Stimulated activated CD8-positive, alpha-beta memory T cell treated with anti-CD3 and anti-CD28 coated beads, Interleukin-4, amount 100 ng/mL, for 48 hours (primary cell): Measurements from ENCODE around the gene SRGAP3.

ENCODE experiments used
- DNase-seq: peaks from one replicate; pipeline ENCODE4 v3.0.0-alpha.2; 2020

SRGAP3 gene

DNA sequence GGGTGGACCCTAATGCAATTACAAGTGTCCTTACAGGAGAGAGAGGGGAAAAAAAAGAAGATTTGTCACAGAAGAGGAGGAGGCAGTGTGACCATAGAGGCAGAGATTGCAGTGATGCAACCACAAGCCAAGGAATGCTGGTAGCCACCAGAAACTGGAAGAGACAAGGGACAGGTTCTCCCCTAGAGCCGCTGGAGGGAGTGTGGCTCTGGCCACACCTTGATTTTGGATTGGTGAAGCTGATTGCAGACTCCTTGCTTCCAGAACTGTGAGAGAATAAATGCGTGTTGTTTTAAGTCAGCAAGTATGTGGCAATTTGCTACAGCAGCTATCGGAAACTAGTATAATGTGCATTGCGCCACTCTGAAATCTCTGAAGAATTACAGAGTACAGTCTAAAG, 110.1 kb downstream of the SRGAP3 start:
- no peak for DNase-seq

- no peak for DNase-seq
Measured at GRCh38 chr3:9137676-9138075, 111.8 kb downstream of the SRGAP3 start.

DNA sequence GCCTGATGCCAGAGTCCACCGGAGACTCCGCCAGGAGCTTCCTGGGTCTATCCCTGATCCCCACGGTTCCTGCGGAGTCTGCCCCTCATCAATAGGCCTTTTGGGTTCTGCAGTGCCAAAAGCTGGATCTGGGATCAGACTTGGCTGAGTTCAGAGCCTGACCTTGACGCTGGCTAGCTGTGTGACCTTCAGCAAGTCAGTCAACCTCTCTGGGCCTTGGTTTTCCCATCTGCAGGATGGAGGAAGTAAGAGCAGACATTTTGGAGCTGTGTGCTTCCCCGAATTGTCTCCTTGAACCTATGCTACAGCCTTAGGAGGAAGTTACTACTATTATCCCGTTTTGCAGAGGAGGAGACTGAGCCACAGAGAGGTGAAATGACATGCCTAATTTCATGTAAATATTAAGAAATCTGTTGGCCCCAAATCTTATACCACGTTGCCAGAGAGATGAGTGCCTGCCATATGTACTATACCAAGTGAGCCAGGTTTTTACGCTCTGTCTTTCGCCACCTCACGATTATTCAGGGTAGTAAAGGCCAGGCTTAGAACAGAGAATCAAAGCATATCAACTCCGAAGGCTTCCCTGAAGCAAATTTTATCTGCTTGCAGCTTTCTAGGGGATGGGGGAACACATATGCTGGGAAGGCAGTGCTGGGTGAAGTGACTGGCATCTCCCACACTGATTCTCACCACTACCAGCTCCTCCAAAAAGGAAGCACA, 112.5 kb downstream of the SRGAP3 start:
- no peak for DNase-seq

DNA sequence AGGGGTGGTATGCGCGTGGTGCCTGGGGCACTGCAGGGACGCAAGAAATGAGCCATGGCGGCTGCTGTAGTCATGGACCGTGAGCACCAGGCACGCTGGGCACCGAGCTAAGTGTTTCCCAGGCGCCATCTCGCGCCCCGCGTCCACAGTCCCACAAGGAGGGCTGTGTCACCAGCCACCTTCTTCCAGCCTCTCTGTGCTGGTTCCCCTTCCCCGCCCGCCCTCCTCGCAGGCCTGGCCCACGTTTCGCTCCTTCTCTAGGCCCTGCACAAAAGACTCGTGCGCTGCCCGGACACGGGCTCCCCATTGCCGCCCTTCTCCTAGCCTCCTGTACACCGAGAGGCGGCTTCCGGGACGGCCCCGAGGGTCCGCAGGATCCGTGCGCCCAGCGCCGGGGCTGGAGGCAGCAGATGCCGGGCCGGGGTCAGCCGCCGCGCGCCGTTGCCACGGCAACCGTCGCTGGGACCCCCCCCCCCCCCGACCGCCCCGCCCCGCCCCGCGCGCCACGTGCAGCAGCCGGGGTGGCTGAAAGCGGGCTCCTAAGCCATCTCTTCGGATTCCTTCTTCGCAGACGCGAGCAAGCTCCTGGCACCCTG, 113.4 kb downstream of the SRGAP3 start:
- DNase-seq = peak; percentile 24

- DNase-seq = no peak
Measured at GRCh38 chr3:9135526-9135925, 113.9 kb downstream of the SRGAP3 start.

GRCh38 chr3:9133656-9134055, 115.8 kb downstream of the SRGAP3 start:
- DNase-seq = no peak

DNA sequence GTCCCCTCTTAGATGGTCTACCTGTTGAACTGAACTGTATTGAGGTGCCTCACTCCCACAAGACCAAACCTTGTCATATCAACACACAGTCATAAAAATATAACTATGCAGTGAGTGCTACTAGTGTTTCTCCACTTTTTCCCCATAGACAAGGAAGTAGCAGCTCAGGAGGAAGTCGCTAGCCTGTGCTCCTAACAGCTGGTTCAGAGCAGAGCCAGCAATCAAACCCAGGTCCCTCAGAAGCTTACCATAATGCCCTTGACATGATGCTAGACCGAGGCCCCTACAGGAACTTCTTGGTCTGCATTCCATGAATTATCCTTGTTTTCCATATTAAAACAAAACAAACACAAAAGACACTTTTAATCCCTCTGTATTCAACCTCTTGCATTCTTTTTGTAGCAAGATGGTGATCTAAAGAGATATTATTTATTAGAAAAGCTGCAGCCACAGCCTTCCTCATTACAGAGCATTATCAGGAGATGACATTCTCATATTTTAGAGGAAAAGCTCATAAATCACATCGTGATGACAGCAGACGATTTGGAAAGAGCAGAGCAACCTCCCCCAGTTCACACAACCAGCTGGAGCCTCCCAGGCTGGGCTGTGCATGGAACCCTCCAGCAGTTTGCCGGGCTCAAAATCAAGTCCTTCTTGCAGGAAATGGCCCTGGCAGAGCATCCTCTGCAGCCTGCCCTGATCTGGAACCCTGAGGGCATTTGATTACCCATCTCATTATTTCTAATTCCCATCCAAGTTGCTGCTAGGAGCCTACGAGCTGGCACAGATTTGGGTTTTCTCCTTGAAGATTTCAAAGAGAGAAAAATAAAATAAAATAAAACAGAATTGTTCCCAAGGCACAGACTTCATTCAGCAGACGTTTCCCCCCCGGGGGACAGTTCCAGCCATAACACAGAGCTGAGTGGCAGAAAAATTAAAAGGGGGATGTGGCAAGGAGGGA, 118.8 kb downstream of the SRGAP3 start:
- no peak for DNase-seq

- DNase-seq = no peak
Measured at GRCh38 chr3:9129365-9129764, 120.1 kb downstream of the SRGAP3 start.

GRCh38 chr3:9125278-9125951, 124.0 kb downstream of the SRGAP3 start:
- no peak for DNase-seq

DNA sequence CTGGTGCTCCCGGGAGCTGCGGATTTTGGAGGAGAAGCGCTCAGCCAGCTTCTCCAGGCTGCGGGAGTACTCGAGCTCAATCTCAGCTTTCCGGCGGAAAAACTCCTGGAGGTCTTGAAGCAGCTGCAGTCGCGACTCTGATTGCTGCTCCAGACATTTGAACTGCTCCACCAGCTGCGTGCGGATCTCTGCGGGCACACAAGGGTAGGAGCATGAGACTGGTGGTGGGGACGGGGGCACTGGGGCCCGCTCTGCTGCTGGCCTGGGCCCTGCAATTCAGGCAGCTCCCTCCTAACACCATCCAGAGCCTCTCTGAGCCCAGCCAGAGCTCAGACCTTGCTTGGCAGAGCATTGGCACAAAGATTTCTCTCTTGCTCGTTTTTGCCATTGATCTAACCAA, 124.7 kb downstream of the SRGAP3 start:
- no peak for DNase-seq

DNA sequence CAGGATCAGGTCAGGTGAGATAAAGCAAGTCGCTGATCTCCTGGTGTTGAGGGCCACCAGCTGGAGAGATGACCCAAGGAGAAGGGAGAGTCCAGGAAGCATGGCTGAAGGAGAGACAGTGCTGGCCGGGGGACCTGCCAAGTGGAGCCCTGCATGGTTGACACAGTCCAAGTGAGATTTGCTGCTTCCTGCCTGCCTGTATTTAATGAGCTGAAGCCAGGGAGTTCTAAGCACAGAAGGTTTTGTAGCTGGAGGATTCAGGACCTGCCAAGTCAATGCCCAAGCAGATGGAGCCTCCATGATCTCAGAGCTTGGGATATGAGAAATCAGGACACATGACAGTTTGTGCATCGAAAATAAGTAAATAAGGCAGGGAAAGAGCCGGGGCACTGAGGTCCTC, 125.6 kb downstream of the SRGAP3 start:
- DNase-seq = no peak

DNA sequence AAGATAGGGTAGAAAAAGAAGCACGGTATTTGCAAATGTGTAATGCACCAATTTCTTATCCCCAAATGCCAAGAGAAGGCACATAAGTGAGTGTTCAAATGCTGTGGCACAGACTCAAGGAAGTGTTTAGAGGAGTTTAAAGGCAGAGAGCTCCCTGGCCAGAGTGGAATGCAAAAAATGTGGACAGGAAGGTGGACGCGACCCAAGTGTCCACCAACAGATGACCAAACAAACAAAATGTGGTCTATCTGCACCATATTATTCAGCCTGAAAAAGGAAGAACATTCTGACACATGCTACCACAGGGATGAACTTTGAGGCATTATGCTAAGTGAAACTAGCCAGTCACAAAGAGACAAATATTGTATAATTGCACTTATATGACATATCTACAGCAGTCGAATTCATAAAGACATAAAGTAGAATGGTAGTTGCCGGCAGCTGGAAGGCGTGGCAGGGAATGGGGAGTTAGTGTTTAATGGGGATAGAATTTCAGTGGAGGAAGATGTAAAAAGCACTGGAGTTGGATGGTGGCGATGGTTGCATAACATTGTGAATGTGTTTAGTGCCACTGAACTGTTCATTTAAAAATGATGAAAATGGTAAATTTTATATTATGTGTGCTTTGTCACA, 126.6 kb downstream of the SRGAP3 start:
- no peak for DNase-seq

GRCh38 chr3:9121366-9122001, 128.0 kb downstream of the SRGAP3 start:
- no peak for DNase-seq

DNA sequence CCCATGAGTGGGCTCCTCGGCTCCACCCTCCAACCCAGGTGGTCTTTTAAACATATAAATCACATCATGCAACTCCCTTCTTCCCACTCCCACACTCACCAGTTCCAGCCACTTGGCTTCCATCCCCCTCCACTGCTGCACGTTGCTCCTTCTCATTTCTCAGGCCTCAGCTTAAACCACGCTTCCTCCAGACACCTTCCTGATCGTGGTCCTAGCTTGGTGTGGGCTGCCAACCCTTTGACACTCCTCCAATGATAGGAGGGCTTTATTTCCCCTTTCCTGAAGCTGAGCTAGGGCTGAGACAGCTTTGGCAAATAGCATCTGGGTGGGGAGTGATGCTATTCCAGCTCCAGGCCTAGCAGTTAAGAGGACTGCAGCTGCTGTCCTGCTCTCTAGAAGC, 130.1 kb downstream of the SRGAP3 start:
- no peak for DNase-seq

GRCh38 chr3:9118222-9118621, 131.2 kb downstream of the SRGAP3 start:
- DNase-seq = no peak

GRCh38 chr3:9117220-9117619, 132.2 kb downstream of the SRGAP3 start:
- no peak for DNase-seq

DNA sequence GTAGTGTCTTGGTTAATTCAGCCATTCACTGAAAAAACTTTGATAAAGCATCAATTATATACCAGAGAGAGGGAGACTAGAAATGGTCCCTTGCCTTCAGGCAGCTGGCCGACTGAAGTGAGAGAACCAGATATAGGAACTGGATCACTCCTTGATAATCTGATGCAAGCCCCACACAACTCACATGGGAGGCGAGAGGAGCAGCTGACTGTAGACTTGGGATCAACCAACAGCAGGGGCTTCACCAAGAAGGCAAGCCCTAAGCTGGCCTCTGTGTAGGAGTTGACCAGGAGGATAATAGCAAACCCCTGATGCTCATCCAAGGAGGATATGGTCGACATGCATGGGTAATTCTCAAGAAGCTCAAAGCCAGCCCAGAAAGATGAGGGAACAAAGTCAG, 133.1 kb downstream of the SRGAP3 start:
- no peak for DNase-seq

DNA sequence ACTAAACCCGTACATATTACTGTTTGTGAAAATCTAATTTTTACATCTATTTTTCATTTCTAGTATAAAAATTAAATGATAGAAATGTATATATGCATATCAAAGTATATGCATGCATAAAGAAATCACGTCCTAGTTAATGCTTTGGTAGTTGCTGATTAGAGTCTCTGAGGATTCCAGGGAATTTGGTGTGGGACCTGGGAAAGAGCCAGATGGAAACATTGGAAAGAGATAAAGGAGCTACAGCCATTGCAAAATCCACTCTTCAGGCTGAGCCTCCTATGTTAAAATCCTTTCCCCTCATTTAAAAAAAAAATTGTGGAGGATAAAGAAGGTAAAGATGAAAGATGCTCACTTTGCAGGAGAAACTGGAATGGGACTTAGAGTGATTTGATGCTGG, 134.1 kb downstream of the SRGAP3 start:
- DNase-seq = no peak

DNA sequence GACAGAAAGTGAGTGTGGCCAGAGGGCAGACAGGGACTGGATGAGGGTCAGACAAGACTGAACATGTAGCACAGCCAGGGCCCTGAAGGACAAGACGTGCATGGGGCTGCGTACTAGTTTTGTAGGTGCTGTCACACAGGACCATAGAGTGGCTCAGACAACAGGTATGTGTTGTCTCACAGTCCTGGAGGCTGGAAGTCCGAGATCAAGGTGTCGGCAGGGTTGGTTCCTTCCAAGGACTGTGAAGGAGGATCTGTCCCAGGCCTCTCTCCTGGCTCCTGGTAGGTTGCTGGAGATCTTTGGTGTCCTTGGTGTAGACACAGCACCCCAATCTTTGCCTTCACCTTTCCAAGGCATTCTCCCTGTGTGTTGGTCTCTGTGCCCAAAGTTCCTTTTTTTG, 136.4 kb downstream of the SRGAP3 start:
- no peak for DNase-seq

DNA sequence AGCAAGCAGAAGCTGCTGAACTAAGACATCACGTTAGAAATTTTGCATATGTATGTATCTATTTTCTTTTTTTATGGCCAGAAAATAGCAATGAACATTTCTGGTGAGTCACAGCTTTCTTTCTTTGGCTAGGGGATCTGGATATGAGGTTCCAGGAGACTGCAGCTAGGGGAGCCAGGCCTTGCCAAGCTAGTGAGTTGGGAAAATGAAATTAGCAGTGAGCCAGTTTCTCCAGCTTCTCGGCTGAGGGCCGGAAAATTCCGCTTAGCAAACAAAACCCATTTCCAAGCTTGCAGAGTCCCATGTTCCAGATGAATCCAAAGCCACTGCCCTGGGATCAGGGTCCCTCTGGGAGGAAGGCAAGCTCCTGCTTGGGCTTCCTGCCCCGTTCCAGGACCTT, 137.6 kb downstream of the SRGAP3 start:
- DNase-seq = no peak

DNA sequence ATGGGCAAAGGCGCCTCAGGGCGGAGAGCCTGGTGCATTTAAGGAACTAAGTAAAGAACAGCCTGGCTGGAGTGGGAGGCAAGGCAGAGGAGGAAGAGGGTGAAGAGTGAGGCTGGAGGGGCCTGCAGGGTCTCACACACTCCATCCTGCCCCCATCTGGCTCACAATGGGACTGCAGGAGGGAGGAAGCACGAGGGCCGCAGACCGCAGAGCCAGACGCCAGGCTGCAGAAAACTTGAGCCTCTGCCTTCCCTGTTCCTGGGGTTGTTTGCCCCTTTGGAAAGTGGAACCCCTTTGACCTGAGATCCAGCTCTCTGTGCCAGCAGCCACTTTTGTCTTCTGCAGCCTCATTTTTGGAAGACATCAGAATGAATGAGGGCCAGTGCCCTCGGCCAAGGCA, 138.0 kb downstream of the SRGAP3 start:
- DNase-seq = peak; percentile 38

DNA sequence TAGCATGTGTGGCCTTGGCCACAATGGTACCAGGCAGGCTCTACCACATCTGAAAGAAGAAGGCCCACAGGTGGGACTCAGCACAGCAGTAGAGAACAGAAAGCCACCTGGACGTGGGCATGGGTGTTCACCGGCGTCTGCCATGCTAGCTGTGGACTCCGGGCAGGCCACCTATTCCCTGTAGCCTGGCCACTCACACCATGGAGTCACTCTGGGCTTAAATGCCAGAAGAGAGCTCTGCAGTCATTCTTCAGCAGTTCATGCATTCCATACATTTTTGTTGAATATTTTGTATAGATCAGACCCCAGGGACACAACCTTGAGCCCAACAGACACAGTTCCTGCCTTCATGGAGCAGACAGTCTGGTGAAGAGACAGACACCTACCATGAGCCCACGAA, 138.6 kb downstream of the SRGAP3 start:
- no peak for DNase-seq
